Mucosa of rectum (tissue), 2 donors: Measurements from ENCODE around the gene PCYT1A.
"Not testable (repeated sequence)": the region's sequence is repeated elsewhere in the genome, so short reads cannot be mapped to it uniquely, and the experiment has no call there.

ENCODE experiments used
- H3K27ac ChIP-seq, 2 donors: one replicate each; pipeline ENCODE4 v1.7.0; 2013; ENCODE audit warnings: inconsistent platforms in 2 of 2, low read depth in 2 of 2, low read length in 2 of 2
- H3K27me3 ChIP-seq, 2 donors: one replicate each; pipeline ENCODE4 v1.7.0; 2013; ENCODE audit warnings: low read length in 2 of 2; ENCODE audit not compliant: control insufficient read depth in 2 of 2, insufficient read depth in 2 of 2
- H3K36me3 ChIP-seq, 2 donors: one replicate each; pipeline ENCODE4 v1.7.0; 2013; ENCODE audit warnings: low read length in 2 of 2; ENCODE audit not compliant: control insufficient read depth in 2 of 2, insufficient read depth in 2 of 2
- H3K4me1 ChIP-seq, 2 donors: one replicate each; pipeline ENCODE4 v1.7.0; 2013; ENCODE audit warnings: low read length in 2 of 2, mild to moderate bottlenecking in 1 of 2; ENCODE audit not compliant: control insufficient read depth in 2 of 2, insufficient read depth in 2 of 2
- H3K4me3 ChIP-seq, 2 donors: one replicate each; pipeline ENCODE4 v1.7.0; 2013; ENCODE audit warnings: low read length in 2 of 2
- H3K9ac ChIP-seq, 2 donors: one replicate each; pipeline ENCODE4 v1.7.0; 2013; ENCODE audit warnings: low read length in 2 of 2, low read depth in 1 of 2, mild to moderate bottlenecking in 1 of 2
- H3K9me3 ChIP-seq, 2 donors: one replicate each; pipeline ENCODE4 v1.7.0; 2013; ENCODE audit warnings: low read length in 2 of 2; ENCODE audit not compliant: control insufficient read depth in 2 of 2
- donor health status: healthy.
- donor health status: Normal muscosa, but diverticular disease.

PCYT1A gene

GRCh38 chr3:196320137-196320536, 32.6 kb upstream of the PCYT1A start:
- H3K36me3 ChIP-seq, result no peaks in the 10 kb centered on the region
- no peak overlapping the region for H3K27ac ChIP-seq
- no peaks in the 10 kb centered on the region for H3K27me3 ChIP-seq
- no peak overlapping the region for H3K4me3 ChIP-seq
- no peaks in the 10 kb centered on the region for H3K4me1 ChIP-seq
- H3K9me3 ChIP-seq, result no peaks in the 10 kb centered on the region
- no peak overlapping the region for H3K9ac ChIP-seq

- Histone ChIP-seq H3K36me3 (no peaks in the 10 kb centered on the region), H3K27ac (peak within 1 kb of the TSS; percentile 91), H3K9me3 (no peaks in the 10 kb centered on the region), H3K4me1 (no peaks in the 10 kb centered on the region), H3K27me3 (no peaks in the 10 kb centered on the region), H3K9ac (peak within 1 kb of the TSS; percentile 74 to 88), H3K4me3 (peak within 1 kb of the TSS; percentile 86 to 92)
Measured at GRCh38 chr3:196317687-196318467, 30.4 kb upstream of the PCYT1A start, which contains the start of gene DYNLT2B. DYNLT2B (minus strand) TSS chr3:196318240; CDS start chr3:196318152, 88 bp downstream.

- Histone ChIP-seq H3K9ac (peak overlapping the region; percentile 74 to 88), H3K4me3 (peak overlapping the region; percentile 86 to 92), H3K27ac (peak overlapping the region; percentile 91)
- not testable (repeated sequence) for H3K4me1 ChIP-seq, H3K9me3 ChIP-seq, H3K27me3 ChIP-seq, H3K36me3 ChIP-seq
Measured at GRCh38 chr3:196316799-196317686, 29.5 kb upstream of the PCYT1A start.

- Histone ChIP-seq H3K36me3 (no peaks in the 10 kb centered on the region), H3K4me1 (no peaks in the 10 kb centered on the region)
Measured at GRCh38 chr3:196315821-196316220, 28.3 kb upstream of the PCYT1A start.

GRCh38 chr3:196314597-196314996, 27.1 kb upstream of the PCYT1A start:
- H3K27me3 ChIP-seq, result no peaks in the 10 kb centered on the region
- no peak overlapping the region for H3K27ac ChIP-seq
- no peaks in the 10 kb centered on the region for H3K4me1 ChIP-seq
- no peak overlapping the region for H3K9ac ChIP-seq
- no peaks in the 10 kb centered on the region for H3K9me3 ChIP-seq
- H3K4me3 ChIP-seq, result no peak overlapping the region
- no peaks in the 10 kb centered on the region for H3K36me3 ChIP-seq

More at GRCh38 chr3:196315821-196316220, 28.3 kb upstream of the PCYT1A start:
- H3K27ac ChIP-seq, result no peak overlapping the region
- H3K9me3 ChIP-seq, result no peaks in the 10 kb centered on the region
- H3K4me3 ChIP-seq, result no peak overlapping the region
- no peaks in the 10 kb centered on the region for H3K27me3 ChIP-seq
- H3K9ac ChIP-seq, result no peak overlapping the region

- not testable (repeated sequence) for H3K27me3 ChIP-seq, H3K9me3 ChIP-seq, H3K36me3 ChIP-seq, H3K9ac ChIP-seq, H3K4me1 ChIP-seq, H3K4me3 ChIP-seq, H3K27ac ChIP-seq
Measured at GRCh38 chr3:196314086-196314485, 26.6 kb upstream of the PCYT1A start.

GRCh38 chr3:196302960-196303359, 15.4 kb upstream of the PCYT1A start:
- H3K4me1 ChIP-seq, H3K9ac ChIP-seq, H3K36me3 ChIP-seq, H3K27me3 ChIP-seq, H3K4me3 ChIP-seq, H3K9me3 ChIP-seq, H3K27ac ChIP-seq: not testable (repeated sequence)

- not testable (repeated sequence) for H3K9me3 ChIP-seq, H3K36me3 ChIP-seq, H3K4me3 ChIP-seq, H3K27ac ChIP-seq, H3K4me1 ChIP-seq, H3K27me3 ChIP-seq, H3K9ac ChIP-seq
Measured at GRCh38 chr3:196302551-196302950, 15.0 kb upstream of the PCYT1A start.

GRCh38 chr3:196298521-196298920, 11.0 kb upstream of the PCYT1A start:
- H3K27ac ChIP-seq, result no peak overlapping the region
- H3K36me3 ChIP-seq, result no peaks in the 10 kb centered on the region
- no peaks in the 10 kb centered on the region for H3K27me3 ChIP-seq
- no peak overlapping the region for H3K4me3 ChIP-seq
- H3K4me1 ChIP-seq, result no peaks in the 10 kb centered on the region
- H3K9me3 ChIP-seq, result no peaks in the 10 kb centered on the region
- no peak overlapping the region for H3K9ac ChIP-seq

GRCh38 chr3:196292286-196292923, 4.9 kb upstream of the PCYT1A start:
- no peaks in the 10 kb centered on the region for H3K4me1 ChIP-seq
- no peak overlapping the region for H3K4me3 ChIP-seq
- no peak overlapping the region for H3K9ac ChIP-seq
- H3K9me3 ChIP-seq, result no peaks in the 10 kb centered on the region
- no peak overlapping the region for H3K27ac ChIP-seq
- H3K27me3 ChIP-seq, result no peaks in the 10 kb centered on the region
- H3K36me3 ChIP-seq, result no peaks in the 10 kb centered on the region
